ENCODE measurements around the gene HSPG2. TPM values are rescaled to one million over a fixed set of nuclear protein-coding genes. Genes with fewer than 3 reads are reported as not detected.

The HSPG2 gene
- total and polyA plus RNA-seq, 2 of the 8 experiments (the other 6 are each of a cell fraction or from before 2014, with no cell fraction given), result 17.8 to 111 TPM

DNA sequence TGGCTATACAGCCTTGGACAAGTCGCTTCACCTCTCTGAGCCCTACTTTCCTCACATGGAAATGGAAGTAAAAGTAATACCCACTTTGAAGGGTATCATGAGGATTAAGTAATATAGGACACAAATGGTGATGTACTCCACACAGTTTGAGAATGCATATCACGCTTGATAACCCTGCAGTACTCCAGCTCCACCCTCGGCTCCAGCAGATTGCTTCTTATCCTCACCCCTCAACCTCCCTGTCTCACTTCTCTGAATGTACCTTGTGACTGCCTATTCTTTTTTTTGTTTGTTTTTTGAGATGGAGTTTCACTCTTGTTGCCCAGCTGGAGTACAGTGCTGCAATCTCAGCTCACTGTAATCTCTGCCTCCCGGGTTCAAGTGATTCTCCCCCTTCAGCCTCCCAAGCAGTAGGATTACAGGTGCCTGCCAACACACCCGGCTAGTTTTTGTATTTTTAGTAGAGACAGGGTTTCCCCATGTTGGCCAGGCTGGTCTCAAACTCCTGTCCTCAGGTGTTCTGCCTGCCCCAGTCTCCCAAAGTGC lies 69.6 kb downstream of the HSPG2 start:
- Histone ChIP-seq H3K14ac (ENCODE audit: insufficient read length) (no peak overlapping the region), H3K4me3 (ENCODE audit: extremely low read depth in 1 of 4, insufficient read depth in 2 of 4, low read depth in 3 of 4, low read length in 4 of 4) (no peak overlapping the region), H2AK5ac (ENCODE audit: low read depth, low read length) (no peak overlapping the region), H3K18ac (ENCODE audit: extremely low read depth, low read length) (no peak overlapping the region), H2BK20ac (ENCODE audit: low read length) (no peak overlapping the region), H3K4me1 (replicated peaks in 1 of 4; ENCODE audit: control insufficient read depth in 3 of 4, insufficient read depth in 4 of 4, low read length in 3 of 4) (peaks cover 7 to 13% (median 9%) of the 10 kb centered on the region in 4 experiments; a peak in 6 of 7 replicates), H4K20me1 (replicated peaks in 1 of 2; ENCODE audit: control insufficient read depth in 1 of 2, insufficient read depth in 2 of 2, low read length in 2 of 2) (peaks cover 0 to 5% of the 10 kb centered on the region in 2 experiments), H3K36me3 (ENCODE audit: control insufficient read depth in 2 of 4, insufficient read depth in 4 of 4, low read length in 3 of 4) (peaks cover 8 to 27% (median 23%) of the 10 kb centered on the region in 4 experiments; a peak in 7 of 8 replicates), H3K9me3 (ENCODE audit: insufficient read depth in 2 of 2, low read depth in 1 of 2, low read length in 1 of 2) (no peaks in the 10 kb centered on the region), H3K79me1 (ENCODE audit: low read depth, low read length) (no peaks in the 10 kb centered on the region; the same call in 1 of the 2 replicates), H3K9ac (replicated peaks in 1 of 4; ENCODE audit: extremely low read depth in 1 of 4, low read depth in 3 of 4, low read length in 3 of 4) (no peak overlapping the region), H4K8ac (ENCODE audit: extremely low read depth, insufficient read depth, low read length) (no peak overlapping the region), H2AFZ (ENCODE audit: low read length) (no peak overlapping the region), H2BK120ac (replicated peaks; ENCODE audit: low read depth, low read length) (no peak overlapping the region), H3K27ac (ENCODE audit: low read depth, low read length) (no peak overlapping the region), H3K4ac (replicated peaks; ENCODE audit: insufficient read length, low read depth, low read length) (no peak overlapping the region), H3K56ac (replicated peaks; ENCODE audit: insufficient read length, low read depth, low read length) (no peak overlapping the region), H2BK12ac (ENCODE audit: low read depth, low read length) (no peak overlapping the region), H3K4me2 (ENCODE audit: insufficient read depth in 1 of 2, low read depth in 2 of 2, low read length in 2 of 2) (no peak overlapping the region), H3K79me2 (ENCODE audit: control insufficient read depth in 1 of 2, insufficient read depth in 2 of 2, low read length in 2 of 2) (no peaks in the 10 kb centered on the region), H3K23me2 (ENCODE audit: low read depth, low read length) (no peaks in the 10 kb centered on the region), H3K27me3 (replicated peaks in 1 of 4; ENCODE audit: control insufficient read depth in 3 of 4, extremely low read depth in 1 of 4, insufficient read depth in 3 of 4, low read length in 3 of 4) (no peaks in the 10 kb centered on the region; a peak in 1 of 7 replicates), H2BK5ac (ENCODE audit: low read depth, low read length) (no peak overlapping the region), H2BK15ac (ENCODE audit: low read length) (no peak overlapping the region), H3K23ac (ENCODE audit: insufficient read length) (no peak overlapping the region), H4K91ac (replicated peaks; ENCODE audit: insufficient read length, low read length) (no peak overlapping the region), H4K5ac (ENCODE audit: insufficient read length, low read depth, low read length) (no peak overlapping the region)
- 91% methylated on average over 5 of the region's 5 CpGs; no CpG with 5 or more reads in 1 of the 2 experiments for WGBS, 2 experiments (ENCODE audit: extremely low coverage in 1 of 2, insufficient coverage in 1 of 2, insufficient read length in 1 of 2, insufficient replicate concordance in 2 of 2, low coverage in 1 of 2, low lambda C conversion rate in 2 of 2, missing lambda C conversion rate in 1 of 2)
- TF ChIP-seq CBX5 (IDR thresholded peaks at IDR 0.05; ENCODE audit: low read depth, low read length), result no peak
- TF ChIP-seq CTBP2 (IDR thresholded peaks at IDR 0.05; ENCODE audit: borderline replicate concordance, insufficient read depth, insufficient read length, low read length), result no peak
- TF ChIP-seq PHF8 (conservative IDR thresholded peaks at IDR 0.05; ENCODE audit: low read depth, low read length), result no peak
- TF ChIP-seq MAFK (IDR thresholded peaks at IDR 0.05; ENCODE audit: low read depth, low read length), result no peak
- CTCF ChIA-PET (ENCODE audit: partially characterized antibody), result interaction anchor here (1.0 to 2.0 kb wide), 6 partner anchors 9 to 98 kb away, joined by 3 to 7 read pairs (median 6); no protein-coding TSS in a partner anchor
- FAIRE-seq (no peak), DNase-seq (ENCODE audit: low read depth in 1 of 2, low spot score in 2 of 2) (no peak)
- POLR2A ChIA-PET (ENCODE audit: partially characterized antibody), result interaction anchor here (0.6 to 1.4 kb wide), 2 partner anchors 16 to 147 kb away, joined by 3 to 4 read pairs; no protein-coding TSS in a partner anchor
